Activated CD8-positive, alpha-beta T cell treated with anti-CD3 and anti-CD28 coated beads, Interleukin-2, amount 10 ng/mL, durations not matched to agents 7 days and 5 days (primary cell): Measurements from ENCODE around the gene CNOT1. TPM values are rescaled to one million over a fixed set of nuclear protein-coding genes. Genes with fewer than 3 reads are reported as not detected.
"Not testable (repeated sequence)": the region's sequence is repeated elsewhere in the genome, so short reads cannot be mapped to it uniquely, and the experiment has no call there.

Source experiments
- ATAC-seq: fragments of 150-1000 bp; cut with Tn5 transposase; one replicate; pipeline ENCODE4 v1.10.0; 2021; ENCODE audit warnings: moderate library complexity
- CTCF ChIA-PET: fragments of 350-600 bp; sonication (Branson Sonifier 250); formaldehyde crosslinking; loops from one replicate; lab custom pipeline; 2021; ENCODE audit warnings: antibody characterized with exemption; lab: Charles Lee
- POLR2A ChIA-PET: fragments of 350-600 bp; sonication (Branson Sonifier 250); formaldehyde crosslinking; loops from one replicate; lab custom pipeline; 2021; ENCODE audit warnings: antibody characterized with exemption; lab: Charles Lee
- DNase-seq: peaks from one replicate; pipeline ENCODE4 v3.0.0-alpha.2; 2020
- H3K27ac Mint-ChIP-seq: one replicate; pipeline ENCODE4 v1.8.0; 2021; ENCODE audit warnings: mild to moderate bottlenecking, mixed read lengths
- H3K27me3 Mint-ChIP-seq: one replicate; pipeline ENCODE4 v1.8.0; 2021; ENCODE audit warnings: low read depth, mixed read lengths
- H3K36me3 Mint-ChIP-seq: one replicate; pipeline ENCODE4 v1.8.0; 2021; ENCODE audit warnings: low read depth, mixed read lengths
- H3K4me1 Mint-ChIP-seq: one replicate; pipeline ENCODE4 v1.8.0; 2021; ENCODE audit warnings: low read depth, mixed read lengths
- H3K4me3 Mint-ChIP-seq: one replicate; pipeline ENCODE4 v1.8.0; 2021; ENCODE audit warnings: mild to moderate bottlenecking, mixed read lengths
- H3K9me3 Mint-ChIP-seq: one replicate; pipeline ENCODE4 v1.8.0; 2022; ENCODE audit warnings: mixed read lengths; ENCODE audit not compliant: insufficient read depth
- total RNA-seq, 2 experiments: library from RNA; stranded (reverse); gene quantifications; one replicate each; pipeline ENCODE4 v1.2.3, GENCODE V29; 2021

CNOT1 gene
- total RNA-seq, 2 experiments from 2014 or later: 262 TPM

- H3K27ac Mint-ChIP-seq: no peak overlapping the region
- H3K9me3 Mint-ChIP-seq: no peaks in the 10 kb centered on the region
- no peak overlapping the region for H3K4me3 Mint-ChIP-seq
- POLR2A ChIA-PET: interaction anchor here (0.5 kb wide), 1 partner anchor 9 kb away, joined by 3 read pairs; no protein-coding TSS in a partner anchor
- ATAC-seq: no peak
- no peak for DNase-seq
- peaks cover 4% of the 10 kb centered on the region for H3K27me3 Mint-ChIP-seq
- no peaks in the 10 kb centered on the region for H3K36me3 Mint-ChIP-seq
- CTCF ChIA-PET: no interaction called here
- H3K4me1 Mint-ChIP-seq: peaks cover 4% of the 10 kb centered on the region
Observed at GRCh38 chr16:58636466-58636865, 6.8 kb upstream of the CNOT1 start.

GRCh38 chr16:58635502-58635901, 5.9 kb upstream of the CNOT1 start:
- no peak overlapping the region for H3K27ac Mint-ChIP-seq
- DNase-seq: no peak
- H3K9me3 Mint-ChIP-seq: no peaks in the 10 kb centered on the region
- POLR2A ChIA-PET: no interaction called here
- no peaks in the 10 kb centered on the region for H3K36me3 Mint-ChIP-seq
- no peak overlapping the region for H3K4me3 Mint-ChIP-seq
- peaks cover 9% of the 10 kb centered on the region for H3K4me1 Mint-ChIP-seq
- H3K27me3 Mint-ChIP-seq: peaks cover 4% of the 10 kb centered on the region
- ATAC-seq: no peak
- CTCF ChIA-PET: no interaction called here

- DNase-seq: no peak
- CTCF ChIA-PET: no interaction called here
- no peaks in the 10 kb centered on the region for H3K9me3 Mint-ChIP-seq
- H3K4me3 Mint-ChIP-seq: no peak overlapping the region
- peaks cover 4% of the 10 kb centered on the region for H3K36me3 Mint-ChIP-seq
- H3K4me1 Mint-ChIP-seq: peaks cover 14% of the 10 kb centered on the region
- peaks cover 4% of the 10 kb centered on the region for H3K27me3 Mint-ChIP-seq
- POLR2A ChIA-PET: interaction anchor here (0.9 kb wide), 1 partner anchor 37 kb away, joined by 3 read pairs; no protein-coding TSS in a partner anchor
- no peak overlapping the region for H3K27ac Mint-ChIP-seq
- no peak for ATAC-seq
Observed at GRCh38 chr16:58634265-58634802, 4.7 kb upstream of the CNOT1 start.

GRCh38 chr16:58628845-58629732, 537 bp downstream of the CNOT1 start:
- Mint-ChIP-seq H3K9me3 (no peaks in the 10 kb centered on the region), H3K36me3 (peaks cover 29% of the 10 kb centered on the region), H3K4me1 (peaks cover 34% of the 10 kb centered on the region), H3K4me3 (peak overlapping the region; percentile 100), H3K27ac (peak overlapping the region; percentile 100), H3K27me3 (no peaks in the 10 kb centered on the region)
- peak; percentile 7 for ATAC-seq
- DNase-seq: peak; percentile 71
- POLR2A ChIA-PET: interaction anchor here (0.6 to 1.7 kb wide), 7 partner anchors 11 to 237 kb away, joined by 3 to 8 read pairs (median 4); partner anchors contain the start of genes GINS3 and SLC38A7
- CTCF ChIA-PET: interaction anchor here (1.0 to 1.3 kb wide), 2 partner anchors 11 to 293 kb away, joined by 3 read pairs; no protein-coding TSS in a partner anchor

GRCh38 chr16:58624209-58624608, 5.4 kb downstream of the CNOT1 start:
- ChIA-PET CTCF (no interaction called here), POLR2A (no interaction called here)
- Mint-ChIP-seq H3K27ac (no peak overlapping the region), H3K27me3 (no peaks in the 10 kb centered on the region), H3K9me3 (no peaks in the 10 kb centered on the region), H3K36me3 (peaks cover 58% of the 10 kb centered on the region), H3K4me1 (peaks cover 21% of the 10 kb centered on the region), H3K4me3 (no peak overlapping the region)
- ATAC-seq: no peak
- no peak for DNase-seq

- ChIA-PET POLR2A (no interaction called here), CTCF (no interaction called here)
- Mint-ChIP-seq H3K9me3 (no peaks in the 10 kb centered on the region), H3K36me3 (peaks cover 58% of the 10 kb centered on the region), H3K27me3 (no peaks in the 10 kb centered on the region), H3K27ac (no peak overlapping the region), H3K4me3 (no peak overlapping the region), H3K4me1 (peaks cover 6% of the 10 kb centered on the region)
- DNase-seq: no peak
- ATAC-seq: no peak
Observed at GRCh38 chr16:58620396-58620795, 9.2 kb downstream of the CNOT1 start.

- no peak for ATAC-seq
- H3K4me1 Mint-ChIP-seq: peaks cover 4% of the 10 kb centered on the region
- ChIA-PET CTCF (no interaction called here), POLR2A (no interaction called here)
- H3K9me3 Mint-ChIP-seq: no peaks in the 10 kb centered on the region
- no peaks in the 10 kb centered on the region for H3K27me3 Mint-ChIP-seq
- H3K36me3 Mint-ChIP-seq: peaks cover 38% of the 10 kb centered on the region
- no peak overlapping the region for H3K27ac Mint-ChIP-seq
- no peak overlapping the region for H3K4me3 Mint-ChIP-seq
- no peak for DNase-seq
Observed at GRCh38 chr16:58615280-58615679, 14.3 kb downstream of the CNOT1 start.

GRCh38 chr16:58614860-58615259, 14.8 kb downstream of the CNOT1 start:
- DNase-seq (no peak), ATAC-seq (no peak)
- no peaks in the 10 kb centered on the region for H3K9me3 Mint-ChIP-seq
- no peaks in the 10 kb centered on the region for H3K27me3 Mint-ChIP-seq
- ChIA-PET CTCF (no interaction called here), POLR2A (no interaction called here)
- H3K4me3 Mint-ChIP-seq: no peak overlapping the region
- H3K36me3 Mint-ChIP-seq: peaks cover 36% of the 10 kb centered on the region
- H3K4me1 Mint-ChIP-seq: peaks cover 4% of the 10 kb centered on the region
- no peak overlapping the region for H3K27ac Mint-ChIP-seq

- Mint-ChIP-seq H3K36me3 (peaks cover 33% of the 10 kb centered on the region), H3K27me3 (no peaks in the 10 kb centered on the region), H3K4me3 (no peak overlapping the region), H3K9me3 (no peaks in the 10 kb centered on the region), H3K4me1 (peaks cover 4% of the 10 kb centered on the region), H3K27ac (no peak overlapping the region)
- POLR2A ChIA-PET: no interaction called here
- DNase-seq (no peak), ATAC-seq (no peak)
- CTCF ChIA-PET: no interaction called here
Observed at GRCh38 chr16:58614212-58614611, 15.4 kb downstream of the CNOT1 start.

- H3K27me3 Mint-ChIP-seq, CTCF ChIA-PET, DNase-seq, POLR2A ChIA-PET, H3K9me3 Mint-ChIP-seq, H3K27ac Mint-ChIP-seq, ATAC-seq, H3K4me1 Mint-ChIP-seq, H3K4me3 Mint-ChIP-seq: not testable (repeated sequence)
- peaks cover 34% of the 10 kb centered on the region for H3K36me3 Mint-ChIP-seq
Observed at GRCh38 chr16:58612965-58613364, 16.7 kb downstream of the CNOT1 start.

- Mint-ChIP-seq H3K36me3 (peaks cover 39% of the 10 kb centered on the region), H3K27ac (no peak overlapping the region), H3K27me3 (no peaks in the 10 kb centered on the region), H3K4me1 (peaks cover 6% of the 10 kb centered on the region), H3K9me3 (no peaks in the 10 kb centered on the region), H3K4me3 (no peak overlapping the region)
- DNase-seq (no peak), ATAC-seq (no peak)
- ChIA-PET CTCF (interaction anchor here (1.0 kb wide), 1 partner anchor 148 kb away, joined by 3 read pairs; no protein-coding TSS in a partner anchor), POLR2A (no interaction called here)
Observed at GRCh38 chr16:58608601-58609136, 21.0 kb downstream of the CNOT1 start.

GRCh38 chr16:58605562-58605961, 24.1 kb downstream of the CNOT1 start:
- Mint-ChIP-seq H3K9me3 (no peaks in the 10 kb centered on the region), H3K4me3 (no peak overlapping the region), H3K27ac (no peak overlapping the region), H3K36me3 (peaks cover 39% of the 10 kb centered on the region), H3K4me1 (peaks cover 15% of the 10 kb centered on the region), H3K27me3 (no peaks in the 10 kb centered on the region)
- ATAC-seq (no peak), DNase-seq (no peak)
- ChIA-PET POLR2A (no interaction called here), CTCF (no interaction called here)
